ENCODE measurements around the gene SMDT1.
"Not testable (repeated sequence)": the region's sequence is repeated elsewhere in the genome, so short reads cannot be mapped to it uniquely, and the experiment has no call there.

The SMDT1 gene

GRCh38 chr22:42070517-42071422, 8.7 kb upstream of the SMDT1 start, which contains the start of gene NAGA:
NAGA (minus strand) TSS chr22:42070812; CDS start chr22:42070297, 515 bp downstream.
- DNase-seq = peak; percentile 92

- DNase-seq = not testable (repeated sequence)
Observed at GRCh38 chr22:42071508-42071907, 8.0 kb upstream of the SMDT1 start.

- no peak for DNase-seq
Observed at GRCh38 chr22:42072606-42073330, 6.7 kb upstream of the SMDT1 start.

- DNase-seq = no peak
Observed at GRCh38 chr22:42073621-42074041, 5.9 kb upstream of the SMDT1 start.

GRCh38 chr22:42074132-42074811, 5.2 kb upstream of the SMDT1 start, which contains the start of gene PHETA2:
PHETA2 (plus strand) TSS chr22:42074248; CDS start chr22:42077294, 3,046 bp downstream.
- DNase-seq = peak; percentile 68

GRCh38 chr22:42074846-42075676, 4.4 kb upstream of the SMDT1 start:
- DNase-seq = no peak

- no peak for DNase-seq
Observed at GRCh38 chr22:42076764-42077485, 2.6 kb upstream of the SMDT1 start.

GRCh38 chr22:42077486-42078125, 1.9 kb upstream of the SMDT1 start:
- no peak for DNase-seq

GRCh38 chr22:42078469-42079318, 806 bp upstream of the SMDT1 start:
- no peak for DNase-seq

GRCh38 chr22:42080287-42080686, 787 bp downstream of the SMDT1 start:
- DNase-seq = no peak

- DNase-seq = no peak
Observed at GRCh38 chr22:42083119-42083518, 3.6 kb downstream of the SMDT1 start.

- DNase-seq = no peak
Observed at GRCh38 chr22:42084874-42085273, 5.4 kb downstream of the SMDT1 start.

- DNase-seq = no peak
Observed at GRCh38 chr22:42086051-42086450, 6.6 kb downstream of the SMDT1 start.

- DNase-seq = peak; percentile 98
Observed at GRCh38 chr22:42090596-42091454, 11.3 kb downstream of the SMDT1 start, which contains the start of gene NDUFA6. NDUFA6 (minus strand) TSS chr22:42090772; CDS start chr22:42090744, 28 bp downstream.

GRCh38 chr22:42091455-42091782, 11.9 kb downstream of the SMDT1 start:
- DNase-seq = peak; percentile 16

- DNase-seq = no peak
Observed at GRCh38 chr22:42101199-42101598, 21.7 kb downstream of the SMDT1 start.

GRCh38 chr22:42104332-42104860, 24.9 kb downstream of the SMDT1 start:
- not testable (repeated sequence) for DNase-seq

- DNase-seq = no peak
Observed at GRCh38 chr22:42108848-42109247, 29.3 kb downstream of the SMDT1 start.

- DNase-seq = no peak
Observed at GRCh38 chr22:42111798-42112197, 32.3 kb downstream of the SMDT1 start.

Data from activated naive CD4-positive, alpha-beta T cell treated with anti-CD3 and anti-CD28 coated beads, Interleukin-2, amount 50 U/mL, for 16 hours (primary cell).